HG03097 (cell line): ENCODE measurements around the gene ARIH1.
"Not testable (repeated sequence)": the region's sequence is repeated elsewhere in the genome, so short reads cannot be mapped to it uniquely, and the experiment has no call there.

Source experiments
- ATAC-seq: cut with Tn5 transposase; IDR thresholded peaks from one replicate; pipeline ENCODE4 v1.9.1; 2021; ENCODE audit not compliant: unreplicated experiment, low FRiP score

ARIH1 gene

DNA sequence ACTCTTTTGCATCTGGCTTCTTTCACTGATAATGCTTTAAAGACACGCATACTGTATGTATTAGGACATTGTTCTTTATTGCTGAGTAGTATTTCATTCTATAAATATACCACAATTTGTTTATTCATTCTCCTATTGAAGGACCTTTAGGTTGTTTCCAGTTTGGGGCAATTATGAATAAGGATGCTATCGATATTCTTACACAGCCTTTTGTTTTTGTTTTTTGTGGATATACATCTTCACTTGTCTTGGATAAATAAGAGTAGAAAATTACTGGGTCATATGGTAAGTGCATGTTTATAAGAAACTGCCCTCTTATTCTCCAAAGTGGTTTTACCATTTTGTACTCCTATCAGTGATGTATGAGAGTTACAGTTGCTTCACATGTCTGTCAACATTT is 118.5 kb downstream of the ARIH1 start:
- ATAC-seq = no peak

DNA sequence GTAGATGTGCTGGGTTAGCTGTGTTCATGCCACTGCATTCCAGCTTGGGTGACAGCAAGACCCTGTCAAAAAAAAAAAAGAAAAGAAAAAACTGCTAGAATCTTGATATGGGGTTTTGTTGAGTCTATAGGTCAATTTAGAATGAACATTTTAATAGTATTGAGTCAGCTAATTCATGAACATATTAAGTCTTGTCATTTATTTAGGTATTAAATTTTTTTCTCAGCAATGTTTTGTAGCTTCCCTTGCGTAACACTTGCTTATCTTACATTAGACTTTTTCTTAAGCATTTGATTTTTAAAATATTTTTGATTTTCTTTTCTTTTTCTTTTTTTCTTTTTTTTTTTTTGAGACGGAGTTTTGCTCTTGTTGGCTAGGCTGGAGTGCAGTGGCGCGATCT is 119.7 kb downstream of the ARIH1 start:
- no peak for ATAC-seq

DNA sequence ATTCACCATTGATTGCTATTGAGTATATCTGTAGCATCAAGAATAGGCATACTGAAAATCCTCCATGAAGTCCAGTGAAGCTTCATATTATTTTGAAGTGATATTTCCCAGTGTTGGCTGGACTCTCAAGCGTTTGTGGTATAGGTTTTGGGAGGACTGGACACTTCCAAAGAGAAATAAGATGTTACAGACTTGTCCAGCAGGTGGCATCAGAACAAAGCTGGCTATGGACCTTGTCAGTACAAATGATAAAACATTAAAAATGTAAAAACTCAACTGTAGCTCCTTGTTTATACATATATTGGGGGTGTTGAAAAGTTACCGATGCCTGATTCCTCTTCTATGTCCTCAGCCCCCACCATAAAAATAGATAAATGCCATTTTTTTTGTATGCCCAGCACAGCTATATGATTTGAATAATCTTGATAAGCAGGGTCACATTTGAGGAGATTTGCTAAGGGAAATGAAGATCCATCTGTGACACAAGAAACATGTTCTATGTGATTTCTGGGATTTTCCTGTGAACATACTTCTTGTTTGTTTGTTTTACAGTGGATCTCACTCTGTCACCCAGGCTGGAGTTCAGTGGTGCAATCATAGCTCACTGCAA is 125.8 kb downstream of the ARIH1 start:
- ATAC-seq = no peak

DNA sequence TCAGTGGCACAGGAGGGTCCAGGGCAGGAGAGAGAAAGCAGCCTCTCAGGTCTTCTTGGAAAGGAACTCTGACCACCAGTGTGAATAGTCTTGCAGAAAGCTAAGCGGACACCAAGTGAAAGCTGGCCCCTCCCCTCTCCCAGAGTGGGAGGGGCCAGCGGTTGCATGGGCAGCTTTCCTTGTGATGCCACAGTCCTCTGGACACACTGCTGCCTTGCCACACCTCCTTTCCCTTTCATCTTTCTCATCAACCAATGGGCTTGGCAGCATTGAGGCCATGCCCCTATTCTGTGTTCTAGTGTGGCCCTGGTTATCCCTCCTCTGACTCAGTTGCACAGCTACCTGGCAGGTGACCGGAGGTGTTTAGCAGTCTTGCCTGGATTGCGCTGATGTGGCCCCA is 130.7 kb downstream of the ARIH1 start:
- no peak for ATAC-seq

DNA sequence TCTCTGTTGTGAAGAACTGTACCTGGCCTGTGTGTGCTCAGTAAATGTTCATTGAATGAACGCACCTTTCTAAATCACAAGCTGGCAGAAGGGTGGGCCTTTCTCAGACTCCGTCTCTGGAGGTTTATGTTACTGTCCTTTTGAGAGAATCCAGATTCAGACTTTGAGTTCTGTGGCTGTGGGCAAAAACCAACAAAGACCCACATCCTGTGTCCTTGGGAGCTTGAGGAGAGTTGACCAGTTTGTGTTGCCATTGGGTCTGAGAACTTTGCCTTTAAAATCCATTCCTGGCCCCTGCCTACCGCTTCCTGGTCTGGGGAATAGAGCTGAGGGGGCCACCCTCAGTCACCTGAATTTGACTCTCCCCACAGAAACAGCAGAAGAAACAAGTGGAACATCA is 134.0 kb downstream of the ARIH1 start:
- ATAC-seq = not testable (repeated sequence)

DNA sequence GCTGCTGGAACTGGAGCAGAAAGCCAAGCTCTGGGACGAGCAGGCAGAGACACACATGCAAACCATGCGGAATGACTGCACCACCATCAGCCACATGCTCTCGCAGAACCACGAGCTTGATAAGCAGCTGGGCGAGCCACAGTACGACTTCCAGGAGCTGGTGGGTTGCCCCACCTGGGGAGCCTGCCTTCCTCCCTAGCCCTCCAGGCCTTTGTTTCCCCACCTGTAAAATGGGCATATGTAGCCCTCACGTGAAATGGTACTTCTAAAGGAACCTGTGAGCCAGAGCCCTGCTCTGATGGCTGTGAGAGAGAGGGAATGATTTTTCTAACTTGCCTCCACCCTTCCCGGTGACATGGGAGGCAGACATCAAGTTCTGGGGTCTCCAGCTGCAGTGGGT is 135.7 kb downstream of the ARIH1 start:
- no peak for ATAC-seq

DNA sequence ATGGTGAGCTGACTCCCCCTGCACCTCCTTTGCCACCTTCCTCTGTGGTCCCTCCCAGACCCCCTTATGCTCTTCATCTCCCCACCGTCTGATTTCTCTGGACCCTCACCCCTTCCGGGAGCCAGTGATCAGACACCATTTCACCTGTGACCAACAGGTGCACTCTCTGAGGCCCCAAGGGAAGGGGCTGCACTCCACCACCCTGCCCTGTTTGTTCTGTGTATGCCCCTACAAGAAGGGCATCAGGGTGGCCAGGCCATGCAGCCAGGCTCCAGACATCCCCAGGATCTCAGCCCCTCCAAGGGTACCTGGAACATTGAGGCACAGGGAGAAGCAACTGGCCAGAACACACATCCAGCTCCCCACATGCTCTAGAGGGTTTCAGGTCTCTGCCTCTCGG is 138.2 kb downstream of the ARIH1 start:
- not testable (repeated sequence) for ATAC-seq

DNA sequence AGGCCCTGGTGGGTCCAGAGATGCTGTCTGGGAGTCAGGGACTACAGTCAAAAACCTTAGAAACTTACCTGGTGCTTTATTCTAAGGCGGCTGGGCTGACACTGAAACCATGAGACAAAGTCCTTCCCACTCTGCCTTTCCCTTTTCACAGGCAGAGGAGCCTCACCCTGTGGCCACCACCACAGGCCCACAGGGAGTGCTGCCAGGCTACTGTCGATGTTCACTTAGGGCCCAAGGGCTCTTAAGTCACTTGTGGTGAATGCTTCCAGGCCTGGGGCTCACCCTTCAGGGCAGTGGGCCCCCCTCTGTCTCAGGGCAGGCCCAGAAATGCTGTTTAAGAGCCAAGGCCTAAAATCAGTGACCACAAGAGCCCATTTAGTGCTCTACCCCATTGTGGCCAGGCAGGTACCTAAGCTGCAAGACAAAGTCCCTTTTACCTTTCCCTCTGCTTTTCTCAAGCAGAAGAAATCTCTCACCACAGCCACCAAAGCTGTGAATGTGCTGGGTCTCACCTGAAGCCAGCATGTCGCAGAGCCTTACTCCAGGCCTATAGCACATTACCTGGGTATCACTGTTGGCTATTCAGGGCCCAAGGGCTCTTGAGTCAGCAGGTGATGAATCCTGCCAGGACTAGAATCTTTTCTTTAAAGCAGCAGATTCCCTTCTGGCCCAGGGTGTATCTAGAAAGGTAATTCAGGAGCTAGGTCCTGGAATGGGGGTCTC is 140.8 kb downstream of the ARIH1 start:
- ATAC-seq = no peak

DNA sequence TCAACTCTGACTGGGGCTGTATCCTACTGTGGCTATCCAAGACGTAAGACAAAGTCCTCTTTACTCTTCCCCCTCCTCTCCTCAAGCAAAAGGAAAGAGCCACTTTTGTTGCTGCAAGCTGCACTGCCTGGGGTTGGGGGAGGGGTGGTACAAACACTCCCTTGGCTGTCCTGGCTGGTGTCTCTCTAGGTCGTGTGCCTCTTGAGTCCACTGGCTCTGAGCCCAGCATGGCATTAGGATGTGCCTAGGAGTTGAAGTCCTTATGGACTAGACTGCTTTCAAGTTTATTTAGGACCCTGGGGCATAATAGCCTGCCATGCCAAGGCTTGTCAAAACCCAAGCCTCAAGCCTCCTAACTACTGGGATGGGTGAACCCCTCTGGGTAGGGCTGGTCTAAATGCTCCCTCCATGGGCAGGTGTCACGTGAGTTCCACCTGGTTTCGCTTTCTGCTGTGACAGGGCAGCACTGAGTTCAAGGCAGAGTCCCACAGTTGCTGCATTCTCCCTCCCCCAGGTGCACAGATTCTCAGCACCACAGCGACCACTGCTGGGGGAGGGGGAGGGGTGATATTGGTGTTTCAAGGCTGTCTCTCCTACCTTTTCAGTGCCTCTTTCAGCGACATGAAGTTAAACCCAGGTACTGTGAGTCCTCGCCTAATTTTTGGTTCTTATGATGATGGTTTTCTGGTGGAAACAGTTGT is 141.6 kb downstream of the ARIH1 start:
- ATAC-seq = not testable (repeated sequence)

DNA sequence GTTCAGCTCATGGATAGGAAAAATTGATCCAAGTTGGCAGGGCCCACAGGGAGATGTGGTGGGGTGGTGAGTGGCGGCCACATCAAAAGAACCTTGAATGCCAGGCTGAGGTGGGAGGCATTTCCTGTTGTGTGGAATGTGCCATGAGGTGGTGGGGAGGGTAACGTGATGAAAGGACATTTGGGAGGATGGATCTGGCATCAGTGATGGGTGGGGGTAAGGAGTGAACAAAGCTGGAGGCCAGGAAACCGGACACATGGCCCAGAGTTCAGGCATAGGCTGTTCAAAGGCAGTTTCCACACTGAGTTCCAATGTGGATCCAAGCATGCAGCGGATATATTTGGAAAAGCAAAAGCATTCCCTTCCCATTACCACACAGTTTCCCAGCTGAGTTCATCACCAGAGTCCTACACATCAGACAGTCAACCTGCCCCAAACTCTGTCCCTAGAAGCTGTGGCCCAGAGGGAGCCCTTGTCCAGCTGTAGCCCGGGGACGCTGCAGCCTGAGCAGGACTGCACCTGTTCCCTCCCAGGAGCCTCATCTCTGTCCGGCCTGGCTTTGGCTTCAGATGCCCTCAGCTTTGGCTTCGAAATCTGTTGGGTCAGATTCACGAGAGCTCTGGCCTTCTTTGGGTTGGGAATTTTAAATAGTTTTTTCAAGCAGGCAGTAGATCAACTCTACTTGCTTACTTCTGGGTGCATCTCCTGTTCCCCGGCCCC is 142.5 kb downstream of the ARIH1 start:
- ATAC-seq = no peak

DNA sequence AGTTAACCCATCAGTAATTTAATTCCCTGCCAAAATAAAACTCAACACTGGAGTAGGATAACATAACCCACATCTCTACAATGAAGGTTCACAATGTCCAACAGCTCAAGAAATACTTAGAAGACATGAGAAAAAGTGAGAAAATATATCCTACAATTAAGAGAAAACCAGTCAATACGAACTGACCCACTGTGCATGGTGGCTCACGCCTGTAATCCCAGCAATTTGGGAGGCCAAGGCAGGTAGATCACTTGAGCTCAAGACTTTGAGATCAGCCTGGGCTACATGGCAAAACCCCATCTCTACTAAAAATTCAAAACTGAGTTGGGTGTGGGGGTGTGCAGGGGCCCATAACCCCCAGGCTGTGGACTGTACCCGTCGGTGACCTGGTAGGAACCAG is 149.7 kb downstream of the ARIH1 start:
- ATAC-seq = not testable (repeated sequence)

DNA sequence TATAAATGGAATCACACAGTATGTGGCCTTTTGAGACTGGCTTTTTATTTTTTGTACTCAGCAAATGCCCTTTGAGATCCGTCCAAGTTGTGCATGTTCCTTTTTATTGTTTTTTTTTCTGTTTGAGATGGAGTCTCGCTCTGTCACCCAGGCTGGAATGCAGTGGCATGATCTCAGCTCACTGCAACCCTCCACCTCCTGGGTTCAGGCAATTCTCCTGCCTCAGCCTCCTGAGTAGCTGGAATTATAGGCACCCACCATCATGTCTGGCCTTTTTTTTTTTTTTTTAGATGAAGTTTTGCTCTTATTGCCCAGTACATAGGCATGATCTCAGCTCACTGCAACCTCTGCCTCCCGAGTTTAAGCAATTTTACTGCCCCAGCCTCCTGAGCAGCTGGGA is 152.0 kb downstream of the ARIH1 start:
- ATAC-seq = not testable (repeated sequence)

DNA sequence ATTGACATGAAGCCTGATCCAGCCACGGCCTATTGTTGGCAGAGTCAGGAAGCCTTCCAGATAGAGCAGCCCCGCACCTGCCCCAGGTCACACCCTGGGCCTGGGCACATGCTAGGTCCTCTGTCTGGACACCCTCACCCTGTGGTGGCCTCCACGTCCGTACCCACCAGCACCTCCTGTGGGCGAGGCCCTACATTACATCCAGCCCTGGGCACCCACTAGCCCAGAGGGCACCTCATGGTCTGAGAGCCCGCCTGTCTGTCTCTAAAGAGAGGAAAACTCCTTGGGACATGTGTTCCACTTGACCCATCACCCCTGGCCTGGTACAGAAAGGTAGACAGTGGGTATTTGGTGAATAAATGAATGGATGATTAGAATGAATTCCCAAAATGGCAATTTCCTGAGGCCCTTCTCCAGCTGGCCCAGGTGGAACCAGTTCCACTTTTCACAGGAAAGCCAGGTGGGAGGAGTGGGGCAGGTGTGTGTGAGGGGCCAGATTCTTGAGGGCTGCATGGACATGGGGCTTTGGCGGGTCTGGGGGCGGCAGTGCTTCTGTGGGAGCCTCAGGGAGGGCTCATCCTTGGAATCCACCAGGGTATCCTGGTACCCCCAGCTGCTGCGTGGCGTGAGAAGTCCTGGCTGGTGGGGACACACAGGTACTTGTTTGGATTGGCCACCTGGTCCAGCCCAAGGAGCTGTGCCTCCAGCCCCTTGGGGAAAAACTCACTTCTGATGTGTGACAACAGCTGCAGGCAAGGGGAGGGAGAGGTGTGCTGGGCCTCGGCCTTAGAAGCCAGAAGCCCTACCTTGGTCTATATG is 154.3 kb downstream of the ARIH1 start:
- ATAC-seq = not testable (repeated sequence)

DNA sequence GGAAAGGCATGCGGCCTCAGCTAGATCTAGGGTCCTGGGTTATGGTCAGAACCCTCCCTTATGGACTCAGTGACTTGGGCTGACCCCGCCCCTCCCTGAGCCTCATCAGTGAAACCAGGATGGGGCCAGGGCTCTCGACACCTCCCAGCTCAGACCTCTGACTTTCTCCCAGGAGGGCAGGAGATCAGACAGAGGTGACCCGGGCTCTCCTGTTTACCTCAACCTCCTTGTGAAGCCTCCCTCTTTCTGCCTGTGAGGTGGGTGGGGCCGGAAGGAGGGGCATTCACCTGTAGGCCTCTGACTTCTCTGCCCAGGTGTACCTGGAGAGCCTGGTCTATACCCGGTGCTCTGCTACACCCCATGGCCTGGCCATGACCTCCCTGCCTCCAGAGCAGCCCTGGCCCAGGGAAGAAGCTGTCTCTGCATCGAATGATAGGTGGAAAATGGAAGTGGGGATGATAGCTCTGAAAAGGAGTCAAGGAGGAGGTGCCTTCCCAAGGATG is 155.0 kb downstream of the ARIH1 start:
- not testable (repeated sequence) for ATAC-seq

DNA sequence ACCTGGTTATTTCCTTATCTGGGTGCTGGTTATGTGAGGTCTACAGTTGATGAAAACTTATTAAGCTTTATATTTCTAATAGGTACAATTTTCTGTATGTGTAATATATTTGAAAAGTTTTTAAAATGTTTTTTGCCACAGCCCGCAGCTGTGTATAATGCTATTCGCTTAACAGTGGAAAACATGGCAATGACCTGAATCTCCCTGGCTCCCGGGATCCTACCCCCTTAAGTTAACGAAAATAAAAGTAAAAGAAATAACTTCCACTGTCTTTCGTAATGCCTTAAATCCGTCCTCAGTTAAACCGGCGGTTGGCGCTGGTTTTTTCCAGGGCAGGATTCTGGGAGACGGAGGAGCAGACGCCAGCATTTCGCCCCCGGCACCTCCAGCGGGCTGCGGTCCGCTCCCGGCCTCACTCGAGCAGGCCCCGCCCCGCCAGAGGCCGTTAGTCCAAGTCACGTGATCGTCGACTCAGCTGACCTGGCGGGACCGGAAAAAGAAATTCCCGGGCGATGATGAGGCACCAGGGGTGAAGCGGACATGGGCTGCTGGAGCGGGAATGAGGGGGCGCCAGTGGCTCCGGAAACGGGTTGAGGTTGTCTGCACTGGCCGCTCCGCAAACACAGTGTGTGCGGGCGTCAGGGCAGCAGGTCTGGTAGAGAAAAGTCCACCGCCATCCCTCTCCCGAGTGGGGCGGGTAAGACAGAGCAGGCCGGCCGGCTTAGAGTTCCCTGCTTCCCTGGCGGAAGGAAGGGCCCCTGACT is 162.6 kb downstream of the ARIH1 start:
- ATAC-seq = not testable (repeated sequence)

DNA sequence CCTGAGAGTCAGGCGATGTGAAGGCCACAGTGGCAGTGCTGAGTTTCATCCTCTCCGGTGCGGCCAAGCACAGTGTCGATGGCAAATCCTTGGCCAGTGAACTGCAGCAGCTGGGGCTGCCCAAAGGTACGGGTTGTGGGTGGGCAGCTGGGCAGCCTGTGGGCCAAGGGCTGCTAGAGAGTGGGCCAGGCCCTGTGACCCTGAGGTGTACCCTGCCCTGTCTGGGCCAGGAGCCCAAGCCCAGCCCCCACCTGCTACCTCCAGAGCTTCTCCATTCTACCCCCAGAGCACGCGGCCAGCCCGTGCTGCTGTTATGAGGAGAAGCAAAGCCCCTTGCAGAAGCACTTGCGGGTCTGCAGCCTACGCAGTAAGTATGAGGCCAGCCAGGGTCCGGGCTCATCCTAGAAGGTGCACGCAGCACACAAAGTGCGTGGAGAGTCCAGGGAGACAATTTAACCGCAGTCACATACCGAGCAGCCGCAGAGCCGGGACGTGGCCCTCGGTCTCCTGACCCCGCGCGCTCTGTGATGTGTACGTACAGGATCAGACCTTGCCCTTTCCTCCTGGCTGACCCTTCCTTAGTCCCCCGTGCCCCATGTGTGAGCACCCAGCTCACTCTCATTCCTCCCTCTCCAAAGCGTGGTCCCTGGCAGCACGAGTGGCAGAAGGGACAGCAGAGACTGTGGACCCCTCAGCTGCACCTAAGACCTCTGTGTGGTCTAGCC is 165.8 kb downstream of the ARIH1 start:
- not testable (repeated sequence) for ATAC-seq

DNA sequence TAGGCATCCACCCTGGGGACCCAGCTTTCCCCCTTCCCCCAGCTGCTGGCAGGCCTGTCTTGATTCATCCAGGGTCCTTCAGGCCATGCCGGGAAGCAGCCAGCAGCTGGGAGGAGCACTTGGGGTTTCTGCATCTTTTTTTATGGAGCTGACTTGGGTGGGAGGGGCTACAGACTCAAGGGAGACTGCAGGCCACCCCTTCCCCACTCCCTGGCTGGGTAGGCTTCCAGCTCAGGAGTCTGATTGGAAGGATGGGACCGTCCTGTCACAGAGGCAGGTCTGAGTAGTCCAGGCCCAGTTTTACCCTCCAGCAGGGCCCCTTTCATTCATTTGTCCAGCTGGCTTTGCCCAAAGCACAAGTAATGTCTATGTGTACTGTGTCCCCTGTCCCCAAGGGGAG is 168.1 kb downstream of the ARIH1 start:
- not testable (repeated sequence) for ATAC-seq

DNA sequence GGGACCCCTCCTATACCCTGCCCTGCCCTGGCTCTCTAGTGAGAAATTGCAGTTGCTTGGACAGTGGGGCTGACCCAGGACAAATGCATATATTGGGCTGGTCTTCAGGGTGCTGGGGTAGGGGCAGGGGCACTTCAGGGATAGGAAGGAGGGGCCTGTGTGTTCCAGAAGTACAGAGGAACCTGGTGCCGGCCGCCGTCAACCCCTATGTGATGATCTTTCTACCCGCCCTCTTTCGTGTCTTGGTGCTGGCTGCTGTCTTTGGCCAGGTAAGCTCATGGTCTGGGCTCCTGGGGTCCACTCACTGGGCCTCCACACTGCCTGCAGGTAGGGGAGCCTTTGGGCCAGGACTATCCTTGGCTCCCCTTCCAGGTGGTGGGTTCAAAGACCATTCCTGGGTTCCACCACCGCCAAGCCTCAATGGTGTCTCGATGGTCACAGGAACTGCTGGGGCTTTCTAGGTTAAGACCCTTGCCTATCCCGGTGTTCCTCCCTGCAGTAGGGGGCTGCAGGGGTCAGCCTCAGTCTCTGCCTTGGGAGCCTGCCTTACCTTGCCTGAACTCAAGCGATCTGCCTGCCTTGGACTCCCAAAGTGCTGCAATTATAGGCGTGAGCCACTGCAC is 174.6 kb downstream of the ARIH1 start:
- not testable (repeated sequence) for ATAC-seq
